Brain microvascular endothelial cell (primary cell): Measurements from ENCODE around the gene SOX8.

ENCODE experiments used
- DNase-seq: peaks from one replicate; pipeline ENCODE4 v3.0.0-alpha.2; 2020
- H3K27ac ChIP-seq: fragments of 250-450 bp; sonication (Bioruptor Pico); 2 replicates; pipeline ENCODE4 v1.5.1; 2020; ENCODE audit warnings: mild to moderate bottlenecking, moderate library complexity
- H3K27me3 ChIP-seq: fragments of 250-450 bp; sonication (Bioruptor Pico); replicated peaks from 2 replicates; pipeline ENCODE4 v1.5.1; 2020; ENCODE audit warnings: mild to moderate bottlenecking
- H3K36me3 ChIP-seq: fragments of 250-450 bp; sonication (Bioruptor Pico); replicated peaks from 2 replicates; pipeline ENCODE4 v1.5.1; 2020; ENCODE audit warnings: mild to moderate bottlenecking
- H3K4me3 ChIP-seq: 2 replicates; pipeline ENCODE4 v1.5.1; 2011; ENCODE audit warnings: low read depth, mild to moderate bottlenecking, control low read depth, low read length, moderate library complexity
- in situ Hi-C: cut with HindIII; loops from 2 replicates; pipeline ENCODE4 v1.10.0; 2017; ENCODE audit warnings: low sequenced_read_pairs, low pct_ligation_motif_present
- TF ChIP-seq, protein P1 (sequence below): IDR thresholded peaks from 2 replicates; pipeline ENCODE4 v1.5.1; 2011; ENCODE audit warnings: low read depth, mild to moderate bottlenecking, moderate library complexity, low read length, control low read depth, inconsistent platforms; ENCODE audit errors: missing control alignments

SOX8 gene

DNA sequence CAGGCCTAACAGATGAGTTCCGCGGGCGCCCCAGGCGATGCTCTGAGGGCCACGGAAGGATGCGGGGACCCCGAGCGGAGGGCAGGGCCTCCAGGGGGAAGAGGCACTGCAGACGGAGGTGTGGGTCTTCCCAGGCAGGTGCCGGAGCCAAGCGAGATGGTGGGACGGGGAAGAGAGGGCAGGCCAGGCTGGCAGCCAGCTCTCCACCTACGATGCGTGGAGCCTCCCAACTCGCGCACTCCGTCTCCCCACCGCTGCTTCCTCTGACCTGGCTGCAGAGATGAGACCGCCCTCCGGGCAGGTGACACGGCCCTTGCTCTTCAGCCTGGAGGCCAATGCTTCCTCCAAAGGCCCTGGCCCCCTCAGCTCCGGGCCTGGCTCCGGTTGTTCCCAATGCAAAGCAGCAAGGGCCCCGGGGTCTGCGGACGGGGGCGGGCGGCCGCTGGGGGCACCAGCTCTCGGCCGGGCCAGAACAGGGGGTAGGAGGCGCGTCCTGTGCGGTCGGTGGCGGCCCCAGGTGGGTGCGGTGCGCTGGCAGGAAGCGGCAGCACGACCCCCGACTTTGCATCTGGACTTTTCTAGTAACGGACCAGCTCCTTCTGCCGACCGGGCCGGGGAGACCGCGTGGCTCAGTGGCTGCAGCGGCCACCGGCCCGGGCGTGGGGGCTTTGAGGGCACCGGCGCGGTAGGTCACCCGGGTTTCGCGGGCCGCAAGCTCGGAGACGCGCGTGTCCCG is 1.5 kb upstream of the SOX8 start:
- Histone ChIP-seq H3K27ac (no peak overlapping the region), H3K4me3 (no peak overlapping the region), H3K27me3 (peaks cover 43% of the 10 kb centered on the region)

DNA sequence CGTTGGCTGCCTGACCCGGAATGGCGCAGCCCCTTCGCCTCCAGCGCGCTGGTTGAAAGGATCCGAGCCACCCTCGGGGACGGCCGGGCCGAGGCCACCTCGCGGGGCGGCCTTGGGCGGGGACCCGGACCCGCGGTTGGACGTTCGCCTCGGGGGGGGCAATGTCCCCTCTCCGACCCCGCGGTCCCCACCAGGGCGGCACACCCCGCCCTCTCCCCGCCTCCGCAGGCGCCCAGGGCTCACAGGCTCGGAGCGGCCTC is 1.0 kb upstream of the SOX8 start:
- in situ Hi-C loops = loop anchor here (25.0 kb wide), 2 partner anchors 143 to 268 kb away; partner anchors contain the start of genes ANTKMT, FBXL16 and METRN
- H3K27me3 ChIP-seq = peaks cover 47% of the 10 kb centered on the region
- TF ChIP-seq, protein P1, sequence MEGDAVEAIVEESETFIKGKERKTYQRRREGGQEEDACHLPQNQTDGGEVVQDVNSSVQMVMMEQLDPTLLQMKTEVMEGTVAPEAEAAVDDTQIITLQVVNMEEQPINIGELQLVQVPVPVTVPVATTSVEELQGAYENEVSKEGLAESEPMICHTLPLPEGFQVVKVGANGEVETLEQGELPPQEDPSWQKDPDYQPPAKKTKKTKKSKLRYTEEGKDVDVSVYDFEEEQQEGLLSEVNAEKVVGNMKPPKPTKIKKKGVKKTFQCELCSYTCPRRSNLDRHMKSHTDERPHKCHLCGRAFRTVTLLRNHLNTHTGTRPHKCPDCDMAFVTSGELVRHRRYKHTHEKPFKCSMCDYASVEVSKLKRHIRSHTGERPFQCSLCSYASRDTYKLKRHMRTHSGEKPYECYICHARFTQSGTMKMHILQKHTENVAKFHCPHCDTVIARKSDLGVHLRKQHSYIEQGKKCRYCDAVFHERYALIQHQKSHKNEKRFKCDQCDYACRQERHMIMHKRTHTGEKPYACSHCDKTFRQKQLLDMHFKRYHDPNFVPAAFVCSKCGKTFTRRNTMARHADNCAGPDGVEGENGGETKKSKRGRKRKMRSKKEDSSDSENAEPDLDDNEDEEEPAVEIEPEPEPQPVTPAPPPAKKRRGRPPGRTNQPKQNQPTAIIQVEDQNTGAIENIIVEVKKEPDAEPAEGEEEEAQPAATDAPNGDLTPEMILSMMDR = no peak
- H3K36me3 ChIP-seq = no peaks in the 10 kb centered on the region
- no peak for DNase-seq
- no peak overlapping the region for H3K27ac ChIP-seq
- no peak overlapping the region for H3K4me3 ChIP-seq

More for the DNA sequence above, 1.5 kb upstream of the SOX8 start:
- no peak for DNase-seq
- in situ Hi-C loops = loop anchor here (5.0 to 25.0 kb wide), 3 partner anchors 57 to 268 kb away; partner anchors contain the start of genes ANTKMT, FBXL16 and METRN
- TF ChIP-seq, protein P1 = no peak
- H3K36me3 ChIP-seq = no peaks in the 10 kb centered on the region

DNA sequence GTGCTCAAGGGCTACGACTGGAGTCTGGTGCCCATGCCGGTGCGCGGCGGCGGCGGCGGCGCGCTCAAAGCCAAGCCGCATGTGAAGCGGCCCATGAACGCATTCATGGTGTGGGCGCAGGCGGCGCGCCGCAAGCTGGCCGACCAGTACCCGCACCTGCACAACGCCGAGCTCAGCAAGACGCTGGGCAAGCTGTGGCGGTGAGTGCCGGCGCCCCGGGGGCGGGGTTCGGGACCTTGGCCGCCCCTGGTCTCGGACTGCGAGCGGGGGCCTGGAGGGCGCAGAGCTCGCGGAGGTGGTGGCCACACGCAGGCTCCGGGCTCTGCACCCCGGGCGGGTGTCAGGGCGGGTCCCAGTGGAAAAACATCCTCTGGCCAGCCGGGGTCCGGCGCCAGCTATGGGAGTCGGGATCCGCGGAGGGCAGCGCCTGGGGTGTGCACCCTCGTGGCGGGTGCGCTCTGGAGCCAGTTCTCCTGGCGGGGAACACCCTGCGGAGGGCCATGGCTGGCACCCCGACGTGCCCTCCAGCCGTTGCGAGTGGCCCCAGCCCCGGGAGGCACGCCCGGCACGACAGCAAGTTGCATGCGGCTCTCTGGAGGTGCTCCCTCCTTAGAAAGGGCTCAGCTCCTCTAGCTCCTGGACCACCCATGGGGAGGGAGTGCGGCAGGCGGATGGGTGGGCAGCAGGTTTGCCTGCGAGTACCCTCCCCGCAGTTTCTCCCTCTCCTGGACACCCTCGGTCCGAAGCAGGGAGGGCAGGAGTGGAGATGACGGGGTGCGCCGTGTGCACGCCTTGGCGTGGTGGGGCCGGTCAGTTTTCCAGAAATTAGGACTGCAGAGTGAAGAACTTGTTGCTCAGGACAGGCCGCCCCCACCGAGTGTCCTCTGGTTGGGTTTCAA is 824 bp downstream of the SOX8 start:
- TF ChIP-seq, protein P1 = no peak
- Histone ChIP-seq H3K36me3 (no peaks in the 10 kb centered on the region), H3K27me3 (peaks cover 53% of the 10 kb centered on the region), H3K27ac (no peak overlapping the region), H3K4me3 (no peak overlapping the region)
- DNase-seq = no peak
- in situ Hi-C loops = loop anchor here (25.0 kb wide), 2 partner anchors 145 to 270 kb away; partner anchors contain the start of genes ANTKMT, FBXL16 and METRN

DNA sequence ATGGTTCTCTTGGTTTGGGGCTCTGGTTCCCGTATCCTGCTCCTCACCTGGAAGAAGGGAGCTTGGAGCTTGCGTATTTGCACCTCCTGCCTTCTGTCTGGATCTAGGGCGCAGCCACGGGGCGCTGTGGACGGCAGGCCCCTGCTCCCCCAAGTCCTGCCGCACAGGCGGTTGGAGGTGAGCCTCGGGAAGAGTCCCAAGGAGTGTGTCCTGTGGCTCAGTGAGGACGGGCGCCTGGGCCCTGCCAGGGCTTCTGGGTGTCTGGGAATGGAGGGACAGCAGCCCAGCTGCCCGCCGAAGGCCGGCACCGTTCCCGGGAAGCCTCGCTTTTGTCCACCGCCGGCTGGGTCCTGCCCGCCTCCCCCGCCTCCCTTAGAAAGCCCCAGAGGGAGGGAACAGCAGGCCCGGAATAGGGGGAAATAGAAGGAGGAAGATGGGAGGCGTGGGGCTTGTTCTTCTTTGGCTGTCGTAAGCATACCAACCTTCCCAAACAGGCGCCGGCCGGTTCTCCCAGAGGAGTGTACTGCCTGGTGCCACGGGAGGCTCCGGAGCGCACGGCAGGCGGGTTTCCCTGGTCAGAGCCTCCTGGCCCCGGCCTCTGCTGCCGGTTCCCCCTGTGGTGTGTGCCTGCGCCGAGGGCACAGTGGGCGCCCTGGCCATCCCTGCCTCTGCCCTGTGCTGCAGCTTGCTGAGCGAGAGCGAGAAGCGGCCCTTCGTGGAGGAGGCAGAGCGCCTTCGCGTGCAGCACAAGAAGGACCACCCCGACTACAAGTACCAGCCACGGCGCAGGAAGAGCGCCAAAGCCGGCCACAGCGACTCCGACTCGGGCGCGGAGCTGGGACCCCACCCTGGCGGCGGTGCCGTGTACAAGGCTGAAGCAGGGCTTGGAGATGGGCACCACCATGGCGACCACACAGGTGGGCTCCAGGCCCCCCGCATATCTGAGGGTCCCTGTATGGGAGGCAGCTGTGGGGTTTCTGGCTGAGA is 1.8 kb downstream of the SOX8 start:
- TF ChIP-seq, protein P1 = no peak

DNA sequence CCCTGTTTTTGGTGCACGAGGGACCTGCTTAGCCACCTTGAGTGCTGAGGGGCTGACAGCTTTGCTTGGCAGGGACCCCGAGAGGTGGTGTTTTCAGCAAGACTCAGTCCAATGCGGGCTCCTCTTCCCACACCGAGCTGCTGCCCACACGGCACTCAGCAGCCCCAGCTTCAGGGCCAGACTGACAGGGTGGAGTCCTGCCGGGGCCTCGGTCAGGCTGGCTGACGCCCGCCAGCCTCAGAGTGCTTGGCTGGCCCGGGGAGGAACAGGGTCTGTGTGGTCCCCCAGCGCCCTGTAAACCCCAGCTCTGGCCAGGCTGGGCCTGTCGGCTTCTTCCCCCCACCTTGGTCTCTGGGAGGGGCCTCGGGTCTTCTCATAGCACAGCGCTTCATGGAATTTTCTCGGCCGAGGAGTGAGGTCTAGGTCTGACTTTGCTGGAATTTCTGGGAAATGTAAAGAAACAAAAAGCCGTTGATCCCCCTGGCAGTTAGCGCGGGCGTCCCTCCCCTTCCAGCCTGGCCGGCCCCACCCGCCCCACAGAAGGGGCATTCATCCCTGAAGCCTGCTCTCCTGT is 2.6 kb downstream of the SOX8 start:
- DNase-seq = no peak
- no peak overlapping the region for H3K27ac ChIP-seq
- H3K4me3 ChIP-seq = no peak overlapping the region
- no peaks in the 10 kb centered on the region for H3K36me3 ChIP-seq
- TF ChIP-seq, protein P1 = no peak
- in situ Hi-C loops = loop anchor here (25.0 kb wide), 2 partner anchors 147 to 272 kb away; partner anchors contain the start of genes ANTKMT, FBXL16 and METRN
- peaks cover 53% of the 10 kb centered on the region for H3K27me3 ChIP-seq

More for the DNA sequence above, 1.8 kb downstream of the SOX8 start:
- DNase-seq = no peak
- Histone ChIP-seq H3K27me3 (peaks cover 53% of the 10 kb centered on the region), H3K36me3 (no peaks in the 10 kb centered on the region), H3K4me3 (no peak overlapping the region), H3K27ac (no peak overlapping the region)
- in situ Hi-C loops = loop anchor here (25.0 kb wide), 2 partner anchors 146 to 271 kb away; partner anchors contain the start of genes ANTKMT, FBXL16 and METRN
